ENCODE data around the gene RAB29. TPM values are rescaled to one million over a fixed set of nuclear protein-coding genes. Genes with fewer than 3 reads are reported as not detected.
A peak's percentile ranks its signal among the peaks of the same experiment; 100 is the strongest.

RAB29 gene
- total RNA-seq, 1 donor from 2014 or later, result 156 TPM

GRCh38 chr1:205817364-205817763 lies 42.1 kb upstream of the RAB29 start:
- DNase-seq, result no peak
- no peaks in the 10 kb centered on the region for H3K27me3 Mint-ChIP-seq
- TF ChIP-seq CTCF (IDR thresholded peaks at IDR 0.05), result no peak
- no peak for ATAC-seq (ENCODE audit: low read depth)
- no peaks in the 10 kb centered on the region for H3K9me3 Mint-ChIP-seq
- no peak overlapping the region for H3K4me3 Mint-ChIP-seq
- H3K4me1 Mint-ChIP-seq, result peaks cover 14% of the 10 kb centered on the region
- ChIA-PET POLR2A (interaction anchor here (1.8 kb wide), 1 partner anchor 42 kb away, joined by 5 read pairs; the partner anchor contains the start of gene RAB29), CTCF (interaction anchor here (1.2 kb wide), 1 partner anchor 8 kb away, joined by 4 read pairs; no protein-coding TSS in a partner anchor)
- H3K36me3 Mint-ChIP-seq (ENCODE audit: low read depth), result peaks cover 3% of the 10 kb centered on the region
- intact Hi-C loops (cut with micrococcal nuclease), result no loop called here
- H3K27ac Mint-ChIP-seq, result no peak overlapping the region

- TF ChIP-seq CTCF (IDR thresholded peaks at IDR 0.05), result no peak
- H3K4me3 Mint-ChIP-seq, result peak overlapping the region; percentile 95
- H3K27ac Mint-ChIP-seq, result peak overlapping the region; percentile 83
- POLR2A ChIA-PET, result interaction anchor here (1.1 to 4.9 kb wide), 4 partner anchors 11 to 40 kb away, joined by 3 to 40 read pairs (median 5); partner anchors contain the start of genes PM20D1 and RAB29
- H3K36me3 Mint-ChIP-seq (ENCODE audit: low read depth), result peaks cover 21% of the 10 kb centered on the region
- H3K27me3 Mint-ChIP-seq, result no peaks in the 10 kb centered on the region
- intact Hi-C loops (cut with micrococcal nuclease), result loop anchor here (1.0 to 5.0 kb wide), 5 partner anchors 21 to 104 kb away; partner anchors contain the start of genes NUCKS1, PM20D1 and RAB29
- no peak for DNase-seq
- no peak for ATAC-seq (ENCODE audit: low read depth)
- H3K9me3 Mint-ChIP-seq, result no peaks in the 10 kb centered on the region
- CTCF ChIA-PET, result interaction anchor here (1.7 kb wide), 1 partner anchor 164 kb away, joined by 6 read pairs; no protein-coding TSS in a partner anchor
- H3K4me1 Mint-ChIP-seq, result peaks cover 46% of the 10 kb centered on the region
Measured at GRCh38 chr1:205813755-205814058, 38.4 kb upstream of the RAB29 start.

GRCh38 chr1:205812878-205813754 lies 37.8 kb upstream of the RAB29 start, which contains the start of gene SLC41A1:
Gene SLC41A1 (minus strand): TSS chr1:205813198. CDS start chr1:205810441, 2,757 bp downstream.
- ChIA-PET POLR2A (interaction anchor here (0.6 to 4.9 kb wide), 10 partner anchors 9 to 94 kb away, joined by 3 to 40 read pairs (median 4); partner anchors contain the start of genes PM20D1 and RAB29), CTCF (interaction anchor here (1.7 kb wide), 1 partner anchor 164 kb away, joined by 6 read pairs; no protein-coding TSS in a partner anchor)
- no peak for TF ChIP-seq CTCF (IDR thresholded peaks at IDR 0.05)
- peak; percentile 96 for ATAC-seq (ENCODE audit: low read depth)
- Mint-ChIP-seq H3K27me3 (no peaks in the 10 kb centered on the region), H3K9me3 (no peaks in the 10 kb centered on the region), H3K4me1 (peaks cover 52% of the 10 kb centered on the region), H3K27ac (peak within 1 kb of the TSS; percentile 83), H3K36me3 (ENCODE audit: low read depth) (peaks cover 25% of the 10 kb centered on the region), H3K4me3 (peak within 1 kb of the TSS; percentile 95)
- intact Hi-C loops (cut with micrococcal nuclease), result loop anchor here (1.0 to 5.0 kb wide), 5 partner anchors 20 to 104 kb away; partner anchors contain the start of genes NUCKS1, PM20D1 and RAB29
- DNase-seq, result peak; percentile 78

- Mint-ChIP-seq H3K4me1 (peaks cover 57% of the 10 kb centered on the region), H3K4me3 (peak overlapping the region; percentile 95), H3K27me3 (no peaks in the 10 kb centered on the region), H3K36me3 (ENCODE audit: low read depth) (peaks cover 27% of the 10 kb centered on the region), H3K27ac (peak overlapping the region; percentile 66), H3K9me3 (no peaks in the 10 kb centered on the region)
- DNase-seq (no peak), ATAC-seq (ENCODE audit: low read depth) (peak; percentile 17)
- no peak for TF ChIP-seq CTCF (IDR thresholded peaks at IDR 0.05)
- intact Hi-C loops (cut with micrococcal nuclease), result loop anchor here (2.0 to 5.0 kb wide), 2 partner anchors 20 to 105 kb away; no protein-coding TSS in a partner anchor
- CTCF ChIA-PET, result interaction anchor here (1.7 to 2.4 kb wide), 3 partner anchors 20 to 165 kb away, joined by 6 read pairs; no protein-coding TSS in a partner anchor
- POLR2A ChIA-PET, result interaction anchor here (0.7 to 4.9 kb wide), 8 partner anchors 14 to 180 kb away, joined by 3 to 40 read pairs (median 6); partner anchors contain the start of genes ELK4, PM20D1 and RAB29
Measured at GRCh38 chr1:205812271-205812877, 37.1 kb upstream of the RAB29 start.

Data from activated B cell treated with CpG ODN at 0.5 μM for 24 hours (primary cell).